HepG2 (cell line): Measurements from ENCODE around the gene IFNK. TPM values are rescaled to one million over a fixed set of nuclear protein-coding genes. Genes with fewer than 3 reads are reported as not detected.

Experiments
- ATAC-seq: fragments of 200-7000 bp; cut with Tn5 transposase; 3 replicates; pipeline ENCODE4 v1.9.1; 2020; ENCODE audit warnings: mild to moderate bottlenecking, moderate library complexity
- BruUV-seq: library from RNA; stranded (reverse); fragments of 400-500 nt; replicated peaks from 2 replicates; lab custom pipeline; 2021; lab: Mats Ljungman, UMichigan
- CTCF ChIA-PET: fragments of 300-600 bp; formaldehyde crosslinking; extraction: SDS; loops from one replicate; lab custom pipeline; 2021; ENCODE audit warnings: low total read pairs, inconsistent platforms, low intra/inter-chr PET ratio; lab: Yijun Ruan, JAX
- POLR2A ChIA-PET: fragments of 350-600 bp; sonication (Branson Sonifier 250); formaldehyde crosslinking; loops from one replicate; lab custom pipeline; 2020; ENCODE audit warnings: antibody characterized with exemption, inconsistent platforms; lab: Yijun Ruan, JAX
- DNase-seq: peaks from one replicate; pipeline ENCODE4 v3.0.0-alpha.2; 2015; ENCODE audit warnings: low spot score
- FAIRE-seq: peaks from 3 replicates; lab custom pipeline; 2011; peaks lifted over from hg19 to GRCh38; lab: Jason Lieb, UNC
- H2AFZ ChIP-seq: one replicate; pipeline ENCODE4 v1.6.1; 2011; ENCODE audit warnings: low read length, inconsistent platforms
- H3K27ac ChIP-seq: fragments of 300-600 bp; 3 replicates; pipeline ENCODE4 v1.8.0; 2011; ENCODE audit warnings: mixed run types, mild to moderate bottlenecking, mixed read lengths, low read length, inconsistent platforms; ENCODE audit not compliant: insufficient read depth; ENCODE audit errors: extremely low read length
- H3K27me3 ChIP-seq, 2 experiments: fragments of 200-600 bp in 1 of 2; 2 replicates in 1 of 2; 3 replicates in 1 of 2; pipeline versions ENCODE4 v1.6.0 to v1.8.0; 2011; ENCODE audit warnings: low read length in 2 of 2, mild to moderate bottlenecking in 2 of 2, moderate library complexity in 2 of 2, inconsistent platforms in 1 of 2; ENCODE audit not compliant: insufficient read depth in 2 of 2, control insufficient read depth in 1 of 2
- H3K36me3 ChIP-seq, 2 experiments: fragments of 200-600 bp in 1 of 2; replicated peaks in 1 of 2; 2 replicates in 1 of 2; 3 replicates in 1 of 2; pipeline versions ENCODE4 v1.5.1 to v1.8.0; 2011; ENCODE audit warnings: low read length in 2 of 2, inconsistent platforms in 1 of 2; ENCODE audit not compliant: insufficient read depth in 2 of 2, control insufficient read depth in 1 of 2
- H3K4me1 ChIP-seq: 2 replicates; pipeline ENCODE4 v1.5.1; 2012; ENCODE audit warnings: low read length, inconsistent platforms; ENCODE audit not compliant: insufficient read depth
- H3K4me2 ChIP-seq: 2 replicates; pipeline ENCODE4 v1.6.0; 2011; ENCODE audit warnings: low read depth, low read length, inconsistent platforms
- H3K4me3 ChIP-seq, 3 experiments: fragments of 200-600 bp in 1 of 3; sonication (generic), shearing (Covaris generic) in 1 of 3; replicated peaks in 1 of 3; 2 replicates each; pipeline ENCODE4 v1.5.1; 2011 to 2016; ENCODE audit warnings: low read length in 3 of 3, inconsistent platforms in 2 of 3, low read depth in 2 of 3, mild to moderate bottlenecking in 2 of 3, control low read depth in 1 of 3, mixed read lengths in 1 of 3; ENCODE audit not compliant: insufficient read depth in 1 of 3
- H3K79me2 ChIP-seq: one replicate; pipeline ENCODE4 v1.6.1; 2011; ENCODE audit warnings: low read length, inconsistent platforms; ENCODE audit not compliant: insufficient read depth
- H3K9ac ChIP-seq: 2 replicates; pipeline ENCODE4 v1.6.0; 2011; ENCODE audit warnings: mild to moderate bottlenecking, low read depth, low read length, inconsistent platforms; ENCODE audit not compliant: insufficient read depth
- H3K9me3 ChIP-seq: 2 replicates; pipeline ENCODE4 v1.5.1; 2012; ENCODE audit warnings: mild to moderate bottlenecking, low read length
- H4K20me1 ChIP-seq: 2 replicates; pipeline ENCODE4 v1.6.0; 2011; ENCODE audit warnings: inconsistent platforms, mild to moderate bottlenecking, low read length, moderate library complexity; ENCODE audit not compliant: insufficient read depth
- IRF2 ChIP-seq: IDR thresholded peaks from 2 replicates; pipeline ENCODE4 v1.6.1; 2018; ENCODE audit warnings: missing genetic modification reagents, missing compliant biosample characterization
- KDM1A ChIP-seq: IDR thresholded peaks from 2 replicates; pipeline ENCODE4 v1.6.1; 2016; ENCODE audit warnings: missing compliant biosample characterization
- MLLT10 ChIP-seq: sonication (generic); formaldehyde crosslinking; IDR thresholded peaks from 2 replicates; pipeline ENCODE4 v1.4.0; 2020; ENCODE audit warnings: missing genetic modification reagents
- SSRP1 ChIP-seq: IDR thresholded peaks from 2 replicates; pipeline ENCODE4 v1.6.1; 2016; ENCODE audit warnings: control low read depth
- TFDP2 ChIP-seq: sonication (generic); formaldehyde crosslinking; IDR thresholded peaks from 2 replicates; pipeline ENCODE4 v1.4.0; 2020; ENCODE audit warnings: missing genetic modification reagents
- ZBTB8A ChIP-seq: sonication (generic); formaldehyde crosslinking; IDR thresholded peaks from 2 replicates; pipeline ENCODE4 v1.4.0; 2020; ENCODE audit warnings: mild to moderate bottlenecking, low read depth, missing genetic modification reagents, borderline replicate concordance
- ZNF501 ChIP-seq: sonication (generic); formaldehyde crosslinking; IDR thresholded peaks from 2 replicates; pipeline ENCODE4 v1.5.1; 2020; ENCODE audit warnings: mild to moderate bottlenecking, moderate library complexity, missing genetic modification reagents
- ZNF558 ChIP-seq: sonication (generic); formaldehyde crosslinking; IDR thresholded peaks from 2 replicates; pipeline ENCODE4 v1.9.0; 2022; ENCODE audit warnings: mild to moderate bottlenecking, missing genetic modification reagents, borderline replicate concordance
- ZNF598 ChIP-seq: sonication (generic); formaldehyde crosslinking; IDR thresholded peaks from 2 replicates; pipeline ENCODE4 v1.5.1; 2020; ENCODE audit warnings: mild to moderate bottlenecking, missing genetic modification reagents, borderline replicate concordance
- ZNF674 ChIP-seq: sonication (generic); formaldehyde crosslinking; IDR thresholded peaks from 2 replicates; pipeline ENCODE4 v1.5.0; 2020; ENCODE audit warnings: low read depth, mild to moderate bottlenecking, missing genetic modification reagents
- WGBS: methylation state at CpG from one replicate; pipeline ENCODE4 v1.1.6; 2017; ENCODE audit warnings: low lambda C conversion rate; 5-methylcytosine and 5-hydroxymethylcytosine counted together
- in situ Hi-C: cut with HindIII; loops from 2 replicates; pipeline ENCODE4 v1.10.0; 2017; ENCODE audit warnings: low pct_unique_long_range_greater_than_20kb; ENCODE audit not compliant: extremely low pct_ligation_motif_present
- intact Hi-C: fragments of 100-400 bp; cut with micrococcal nuclease; formaldehyde crosslinking; loops from one replicate; pipeline ENCODE4 v1.10.0; 2022; ENCODE audit not compliant: unreplicated experiment
- polyA plus RNA-seq, 8 experiments: library from polyadenylated mRNA; depleted of rRNA in 3 of 8; stranded (reverse) in 7 of 8; unstranded in 1 of 8; fragments of >200 nt; fragmentation: Illumina TruSeq in 4 of 8; extraction: Trizol in 4 of 8; gene quantifications; 2 replicates each; pipeline versions ENCODE4 v1.2.1 to v1.2.3, GENCODE V29; 2011 to 2016; ENCODE audit warnings: low read depth in 4 of 8, missing spikeins in 1 of 8, mixed read lengths in 1 of 8; ENCODE audit not compliant: insufficient read depth in 1 of 8
- total RNA-seq, 5 experiments: library from RNA; depleted of rRNA; stranded (reverse); fragments of >200 nt; fragmentation: Illumina TruSeq; extraction: Trizol; gene quantifications; 2 replicates each; pipeline ENCODE4 v1.2.3, GENCODE V29; 2016; ENCODE audit warnings: low read depth in 1 of 5

The IFNK gene
- total and polyA plus RNA-seq, 2 of the 13 experiments (the other 11 are each of a cell fraction or from before 2014, with no cell fraction given): not detected

GRCh38 chr9:27496135-27496504 is 28.0 kb upstream of the IFNK start:
- intact Hi-C loops: no loop called here
- H3K27ac ChIP-seq: no peak overlapping the region
- H3K4me3 ChIP-seq: no peak overlapping the region
- POLR2A ChIA-PET: no interaction called here
- WGBS: 25% methylated on average over 3 of the region's 3 CpGs
- no peak overlapping the region for H2AFZ ChIP-seq
- H3K9ac ChIP-seq: no peak overlapping the region
- in situ Hi-C loops: no loop called here
- no peaks in the 10 kb centered on the region for H3K4me1 ChIP-seq
- no peaks in the 10 kb centered on the region for H4K20me1 ChIP-seq
- CTCF ChIA-PET: no interaction called here
- no peaks in the 10 kb centered on the region for H3K36me3 ChIP-seq
- no peaks in the 10 kb centered on the region for H3K9me3 ChIP-seq
- no peak for FAIRE-seq
- no peaks in the 10 kb centered on the region for H3K79me2 ChIP-seq
- DNase-seq: no peak
- TF ChIP-seq TFDP2 (CRISPR knock-in tag) (no peak), ZNF501 (no peak)
- H3K27me3 ChIP-seq: no peaks in the 10 kb centered on the region
- H3K4me2 ChIP-seq: no peak overlapping the region
- BruUV-seq: no TSS peak
- ATAC-seq: no peak

- Histone ChIP-seq H3K27me3 (no peaks in the 10 kb centered on the region), H3K4me1 (no peaks in the 10 kb centered on the region), H3K9me3 (no peaks in the 10 kb centered on the region), H3K4me2 (no peak overlapping the region), H3K27ac (no peak overlapping the region), H4K20me1 (no peaks in the 10 kb centered on the region), H3K79me2 (no peaks in the 10 kb centered on the region), H3K9ac (no peak overlapping the region), H2AFZ (no peak overlapping the region), H3K36me3 (no peaks in the 10 kb centered on the region), H3K4me3 (no peak overlapping the region)
- ChIA-PET POLR2A (no interaction called here), CTCF (no interaction called here)
- ATAC-seq (no peak), FAIRE-seq (no peak), DNase-seq (no peak)
- in situ Hi-C loops (no loop called here), intact Hi-C loops (no loop called here)
- WGBS: 44% methylated on average over 11 of the region's 11 CpGs
- BruUV-seq: no TSS peak
- TF ChIP-seq ZNF674 (CRISPR knock-in tag) (no peak), IRF2 (CRISPR knock-in tag) (no peak), SSRP1 (CRISPR knock-in tag) (no peak), KDM1A (CRISPR knock-in tag) (no peak), ZNF598 (no peak), ZNF558 (CRISPR knock-in tag) (no peak), ZBTB8A (CRISPR knock-in tag) (no peak), MLLT10 (CRISPR knock-in tag) (no peak)
Observed at GRCh38 chr9:27497883-27498417, 26.1 kb upstream of the IFNK start.
